Fibroblast of pulmonary artery (primary cell): ENCODE measurements around the gene KANK4.
"Not testable (repeated sequence)": the region's sequence is repeated elsewhere in the genome, so short reads cannot be mapped to it uniquely, and the experiment has no call there.

Source experiments
- DNase-seq: peaks from one replicate; pipeline ENCODE4 v3.0.0-alpha.2; 2010; ENCODE audit warnings: low read depth
- H3K4me3 ChIP-seq: replicated peaks from 2 replicates; pipeline ENCODE4 v1.5.1; 2011; ENCODE audit warnings: low read depth, mild to moderate bottlenecking, control low read depth, low read length, moderate library complexity
- TF ChIP-seq, protein P1 (sequence below): IDR thresholded peaks from 2 replicates; pipeline ENCODE4 v1.5.1; 2011; ENCODE audit warnings: mild to moderate bottlenecking, control low read depth, low read length, inconsistent platforms; ENCODE audit errors: missing control alignments

Gene KANK4

DNA sequence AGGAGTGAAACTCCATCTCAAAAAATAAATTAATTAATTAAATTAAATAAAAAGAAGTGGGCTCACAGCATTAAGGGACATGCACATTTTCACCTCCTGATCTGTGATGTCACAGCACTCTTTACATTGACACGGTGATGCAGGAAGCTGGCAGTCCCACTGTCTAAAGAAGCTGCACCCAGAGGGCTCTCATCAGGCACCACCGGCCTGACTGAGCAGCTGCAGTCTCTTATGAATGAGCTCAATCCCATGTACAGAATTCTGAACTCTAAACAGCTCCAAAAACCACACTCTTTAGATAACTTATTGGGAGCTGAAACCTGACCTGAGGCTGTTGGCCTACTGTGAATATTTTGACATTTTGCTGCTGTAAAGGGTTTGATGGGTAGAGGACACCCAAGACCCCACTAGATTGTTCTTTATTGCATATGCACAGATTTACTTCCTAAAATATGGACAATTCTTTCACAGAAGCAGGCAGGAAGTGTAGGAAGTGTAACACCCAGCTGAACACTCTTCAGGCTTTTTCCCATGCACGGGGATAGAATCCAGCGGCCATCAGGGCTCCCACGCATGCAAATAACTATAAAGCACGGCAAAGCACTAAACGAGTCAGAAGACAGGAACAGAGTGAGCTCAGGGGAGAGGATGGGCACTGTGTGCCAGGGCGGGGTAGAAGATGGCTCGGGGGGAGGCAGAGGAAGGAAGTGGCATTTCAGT, 78.4 kb downstream of the KANK4 start:
- no peak overlapping the region for H3K4me3 ChIP-seq
- TF ChIP-seq, protein P1, sequence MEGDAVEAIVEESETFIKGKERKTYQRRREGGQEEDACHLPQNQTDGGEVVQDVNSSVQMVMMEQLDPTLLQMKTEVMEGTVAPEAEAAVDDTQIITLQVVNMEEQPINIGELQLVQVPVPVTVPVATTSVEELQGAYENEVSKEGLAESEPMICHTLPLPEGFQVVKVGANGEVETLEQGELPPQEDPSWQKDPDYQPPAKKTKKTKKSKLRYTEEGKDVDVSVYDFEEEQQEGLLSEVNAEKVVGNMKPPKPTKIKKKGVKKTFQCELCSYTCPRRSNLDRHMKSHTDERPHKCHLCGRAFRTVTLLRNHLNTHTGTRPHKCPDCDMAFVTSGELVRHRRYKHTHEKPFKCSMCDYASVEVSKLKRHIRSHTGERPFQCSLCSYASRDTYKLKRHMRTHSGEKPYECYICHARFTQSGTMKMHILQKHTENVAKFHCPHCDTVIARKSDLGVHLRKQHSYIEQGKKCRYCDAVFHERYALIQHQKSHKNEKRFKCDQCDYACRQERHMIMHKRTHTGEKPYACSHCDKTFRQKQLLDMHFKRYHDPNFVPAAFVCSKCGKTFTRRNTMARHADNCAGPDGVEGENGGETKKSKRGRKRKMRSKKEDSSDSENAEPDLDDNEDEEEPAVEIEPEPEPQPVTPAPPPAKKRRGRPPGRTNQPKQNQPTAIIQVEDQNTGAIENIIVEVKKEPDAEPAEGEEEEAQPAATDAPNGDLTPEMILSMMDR: no peak
- DNase-seq: no peak

DNA sequence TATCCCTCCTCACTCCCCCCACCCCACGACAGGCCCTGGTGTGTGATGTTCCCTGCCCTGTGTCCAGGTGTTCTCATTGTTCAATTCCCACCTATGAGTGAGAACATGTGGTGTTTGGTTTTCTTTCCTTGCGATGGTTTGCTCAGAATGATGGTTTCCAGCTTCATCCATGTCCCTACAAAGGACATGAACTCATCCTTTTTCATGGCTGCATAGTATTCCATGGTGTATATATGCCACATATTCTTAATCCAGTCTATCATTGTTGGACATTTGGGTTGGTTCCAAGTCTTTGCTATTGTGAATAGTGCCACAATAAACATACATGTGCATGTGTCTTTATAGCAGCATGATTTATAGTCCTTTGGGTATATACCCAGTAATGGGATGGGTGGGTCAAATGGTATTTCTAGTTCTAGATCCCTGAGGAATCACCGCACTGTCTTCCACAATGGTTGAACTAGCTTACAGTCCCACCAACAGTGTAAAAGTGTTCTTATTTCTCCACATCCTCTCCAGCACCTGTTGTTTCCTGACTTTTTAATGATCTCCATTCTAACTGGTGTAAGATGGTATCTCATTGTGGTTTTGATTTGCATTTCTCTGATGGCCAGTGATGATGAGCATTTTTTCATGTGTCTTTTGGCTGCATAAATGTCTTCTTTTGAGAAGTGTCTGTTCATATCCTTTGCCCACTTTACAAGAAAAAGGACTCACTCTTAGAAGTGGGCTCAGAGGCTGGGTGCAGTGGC, 79.4 kb downstream of the KANK4 start:
- DNase-seq, H3K4me3 ChIP-seq: not testable (repeated sequence)

DNA sequence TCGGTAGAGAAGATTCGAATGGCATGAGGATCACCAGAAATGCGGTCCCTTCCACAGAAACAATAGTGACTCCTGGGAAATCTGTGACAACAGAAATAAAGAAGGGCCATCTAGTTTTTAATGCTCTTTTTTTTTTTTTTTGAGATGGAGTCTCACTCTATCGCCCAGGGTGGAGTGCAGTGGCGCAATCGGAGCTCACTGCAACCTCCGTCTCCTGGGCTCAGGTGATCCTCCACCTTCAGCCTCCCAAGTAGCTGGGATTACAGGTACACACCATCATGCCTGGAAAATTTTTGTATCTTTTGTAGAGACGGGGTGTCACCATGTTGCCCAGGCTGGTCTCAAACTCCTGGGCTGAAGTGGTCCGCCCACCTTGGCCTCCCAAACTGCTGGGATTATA, 80.7 kb downstream of the KANK4 start:
- no peak for DNase-seq
- TF ChIP-seq, protein P1: no peak
- H3K4me3 ChIP-seq: no peak overlapping the region

DNA sequence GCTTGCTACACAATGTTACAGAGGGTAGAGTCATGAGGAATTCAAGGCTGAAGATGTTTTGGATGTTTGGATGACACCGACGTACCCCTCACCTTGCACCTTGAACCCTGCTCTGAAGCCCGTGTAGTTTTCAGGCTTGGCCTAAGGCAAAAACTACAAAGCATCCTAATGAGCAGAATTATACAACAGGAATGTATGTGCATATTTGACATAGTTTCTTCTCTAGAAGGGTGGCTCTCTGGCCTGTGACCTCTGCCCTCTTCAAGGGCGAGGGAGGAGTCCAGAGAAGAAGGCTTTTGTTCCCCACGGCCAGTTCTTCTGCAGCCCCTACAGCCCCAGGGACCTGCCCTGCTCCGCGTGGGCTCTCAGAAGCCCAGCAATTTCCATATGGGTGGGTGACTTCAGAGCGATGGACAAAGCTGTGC, 81.3 kb downstream of the KANK4 start:
- no peak for DNase-seq

DNA sequence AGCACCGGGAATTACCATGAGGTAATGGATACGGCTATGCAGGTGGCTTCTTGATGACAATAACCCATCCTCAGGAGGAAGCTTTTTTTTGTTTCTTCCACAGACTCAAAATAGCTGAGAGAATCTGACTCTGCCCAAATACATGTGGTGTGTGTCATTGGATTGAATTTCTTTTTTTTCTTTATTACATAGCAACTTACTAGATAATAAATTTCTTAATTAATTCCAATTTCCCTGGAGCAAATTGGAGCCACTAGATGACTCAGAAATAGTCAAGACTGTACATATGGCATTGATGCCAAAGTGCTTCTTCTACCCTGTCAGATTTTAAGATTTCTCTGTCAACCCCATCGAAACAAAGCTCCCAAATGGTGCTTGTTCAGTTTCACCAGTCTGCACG, 81.9 kb downstream of the KANK4 start:
- TF ChIP-seq, protein P1: no peak
- no peak overlapping the region for H3K4me3 ChIP-seq
- DNase-seq: no peak

More for the DNA sequence above, 81.3 kb downstream of the KANK4 start:
- no peak overlapping the region for H3K4me3 ChIP-seq
- TF ChIP-seq, protein P1: no peak

DNA sequence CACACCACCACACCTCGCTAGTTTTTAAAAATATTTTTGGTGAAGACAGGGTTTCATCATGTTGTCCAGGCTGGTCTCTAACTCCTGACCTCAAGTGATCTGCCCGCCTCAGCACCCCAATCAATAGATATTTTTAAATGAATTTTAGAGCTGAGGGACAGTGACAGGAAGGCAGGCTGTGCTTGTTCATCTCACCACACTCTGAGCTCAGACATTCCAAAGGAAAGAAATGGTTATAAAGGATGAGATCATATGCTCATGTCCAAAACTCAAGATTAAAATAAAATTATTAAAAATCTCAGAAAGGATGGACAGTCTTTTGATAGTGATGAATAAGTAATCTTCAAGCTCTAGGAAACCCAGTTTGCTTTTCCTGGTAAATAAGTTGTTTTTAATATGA, 83.7 kb downstream of the KANK4 start:
- DNase-seq: no peak

DNA sequence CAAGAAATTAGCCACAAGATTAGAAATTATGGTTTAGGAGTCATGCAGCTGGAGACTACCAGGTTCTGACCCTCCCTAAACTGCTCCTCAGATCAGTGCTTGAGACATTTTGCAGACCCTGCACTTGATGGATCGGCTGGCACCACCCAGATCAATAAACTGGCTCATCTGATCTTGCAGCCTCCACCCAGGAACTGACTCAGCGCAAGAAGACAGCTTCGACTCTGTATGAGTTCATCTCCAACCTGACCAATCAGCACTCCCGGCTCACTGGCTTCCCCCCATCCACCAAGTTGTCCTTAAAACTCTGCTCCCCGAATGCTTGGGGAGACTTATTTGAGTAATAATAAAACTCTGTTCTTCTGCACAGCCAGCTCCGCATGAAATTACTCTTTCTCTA, 84.5 kb downstream of the KANK4 start:
- TF ChIP-seq, protein P1: no peak
- DNase-seq: no peak
- H3K4me3 ChIP-seq: no peak overlapping the region

More for the DNA sequence above, 83.7 kb downstream of the KANK4 start:
- H3K4me3 ChIP-seq: no peak overlapping the region
- TF ChIP-seq, protein P1: no peak
